ENCODE data around the gene PKDREJ.

The PKDREJ gene

GRCh38 chr22:46251816-46252380, 11.2 kb downstream of the PKDREJ start:
- no peak overlapping the region for H3K9ac ChIP-seq (ENCODE audit: low read length)
- over 99% methylated on average over 6 of the region's 9 CpGs for WGBS
- H3K4me3 ChIP-seq (ENCODE audit: insufficient read depth in 1 of 2, low read depth in 1 of 2, low read length in 2 of 2), result peak overlapping the region in 1 of 2 experiments; percentile 94
- H3K18ac ChIP-seq (ENCODE audit: low read depth in 1 of 2, low read length in 2 of 2), result no peak overlapping the region
- H2BK15ac ChIP-seq (ENCODE audit: low read depth, poor library complexity, severe bottlenecking), result no peak overlapping the region
- no peak for DNase-seq
- H3K14ac ChIP-seq (ENCODE audit: low read length in 2 of 2), result no peak overlapping the region
- no peak overlapping the region for H2BK120ac ChIP-seq (ENCODE audit: low read depth, low read length)
- H2AFZ ChIP-seq (ENCODE audit: low read depth, low read length), result no peak overlapping the region
- no peak overlapping the region for H3K23ac ChIP-seq (ENCODE audit: low read length in 2 of 2)
- no peak overlapping the region for H2BK12ac ChIP-seq (ENCODE audit: low read length in 2 of 2)
- H4K8ac ChIP-seq (ENCODE audit: low read length), result no peak overlapping the region
- H4K91ac ChIP-seq (ENCODE audit: low read length), result no peak overlapping the region
- H3K36me3 ChIP-seq (ENCODE audit: control insufficient read depth in 1 of 2, insufficient read depth in 2 of 2, low read depth in 1 of 2, low read length in 2 of 2), result peaks cover 1 to 11% of the 10 kb centered on the region in 2 experiments
- H3K27me3 ChIP-seq (ENCODE audit: control insufficient read depth in 1 of 2, insufficient read depth in 1 of 2, low read length in 2 of 2), result no peaks in the 10 kb centered on the region
- H2BK5ac ChIP-seq (ENCODE audit: low read depth, low read length, poor library complexity, severe bottlenecking), result no peak overlapping the region
- no peak overlapping the region for H3K4ac ChIP-seq (ENCODE audit: low read depth in 1 of 2, low read length in 2 of 2)
- H3K4me2 ChIP-seq (ENCODE audit: low read length, poor library complexity, severe bottlenecking), result no peak overlapping the region
- H3K79me1 ChIP-seq (replicated peaks; ENCODE audit: low read length, poor library complexity, severe bottlenecking), result peaks cover 31% of the 10 kb centered on the region
- H3K9me3 ChIP-seq (ENCODE audit: control insufficient read depth, low read length), result no peaks in the 10 kb centered on the region
- H3K27ac ChIP-seq (ENCODE audit: low read length, poor library complexity, severe bottlenecking), result no peak overlapping the region
- H3K4me1 ChIP-seq (ENCODE audit: control insufficient read depth, insufficient read depth, low read depth, low read length), result peaks cover 20% of the 10 kb centered on the region
- H2AK5ac ChIP-seq (ENCODE audit: low read length, severe bottlenecking), result no peak overlapping the region

DNA sequence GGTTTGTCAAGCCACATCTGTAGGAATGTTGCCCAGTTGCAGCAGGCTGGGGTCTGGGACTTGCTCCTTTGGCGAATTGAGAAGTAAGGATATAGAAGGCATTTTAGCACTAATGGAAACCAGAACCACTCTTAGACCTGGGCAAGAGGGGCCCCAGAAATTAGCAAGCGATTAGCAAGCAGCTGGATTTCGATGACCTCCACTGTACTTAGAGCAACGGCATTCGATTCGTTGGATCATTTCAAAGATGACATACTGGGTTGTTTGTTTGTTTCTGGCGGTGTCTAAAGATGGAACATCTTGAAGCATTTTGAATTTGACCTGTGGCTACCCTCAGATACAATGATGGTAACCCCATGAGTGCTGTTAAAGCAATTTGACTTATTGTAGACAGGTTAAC, 11.9 kb downstream of the PKDREJ start:
- H3K9ac ChIP-seq (ENCODE audit: low read length), result peak overlapping the region; percentile 91
- no peaks in the 10 kb centered on the region for H3K27me3 ChIP-seq (ENCODE audit: control insufficient read depth in 1 of 2, insufficient read depth in 1 of 2, low read length in 2 of 2)
- peaks cover 8 to 17% of the 10 kb centered on the region in 2 experiments for H3K36me3 ChIP-seq (ENCODE audit: control insufficient read depth in 1 of 2, insufficient read depth in 2 of 2, low read depth in 1 of 2, low read length in 2 of 2)
- peak overlapping the region; percentile 4 for H3K4me2 ChIP-seq (ENCODE audit: low read length, poor library complexity, severe bottlenecking)
- no peak overlapping the region for H2BK5ac ChIP-seq (ENCODE audit: low read depth, low read length, poor library complexity, severe bottlenecking)
- H3K18ac ChIP-seq (ENCODE audit: low read depth in 1 of 2, low read length in 2 of 2), result peak overlapping the region in 1 of 2 experiments; percentile 42
- H3K4ac ChIP-seq (ENCODE audit: low read depth in 1 of 2, low read length in 2 of 2), result peak overlapping the region in 1 of 2 experiments; percentile 94
- no peak overlapping the region for H4K8ac ChIP-seq (ENCODE audit: low read length)
- 95% methylated on average over 7 of the region's 7 CpGs for WGBS
- no peak overlapping the region for H2BK12ac ChIP-seq (ENCODE audit: low read length in 2 of 2)
- H3K79me1 ChIP-seq (replicated peaks; ENCODE audit: low read length, poor library complexity, severe bottlenecking), result peaks cover 37% of the 10 kb centered on the region
- no peak for DNase-seq
- no peak overlapping the region for H2AK5ac ChIP-seq (ENCODE audit: low read length, severe bottlenecking)
- H3K14ac ChIP-seq (ENCODE audit: low read length in 2 of 2), result no peak overlapping the region
- no peak overlapping the region for H2BK120ac ChIP-seq (ENCODE audit: low read depth, low read length)
- peak overlapping the region in 1 of 2 experiments; percentile 37 for H3K23ac ChIP-seq (ENCODE audit: low read length in 2 of 2)
- no peaks in the 10 kb centered on the region for H3K9me3 ChIP-seq (ENCODE audit: control insufficient read depth, low read length)
- H2BK15ac ChIP-seq (ENCODE audit: low read depth, poor library complexity, severe bottlenecking), result no peak overlapping the region
- H3K27ac ChIP-seq (ENCODE audit: low read length, poor library complexity, severe bottlenecking), result no peak overlapping the region
- H4K91ac ChIP-seq (ENCODE audit: low read length), result no peak overlapping the region
- H2AFZ ChIP-seq (ENCODE audit: low read depth, low read length), result no peak overlapping the region
- H3K4me3 ChIP-seq (ENCODE audit: insufficient read depth in 1 of 2, low read depth in 1 of 2, low read length in 2 of 2), result peak overlapping the region; percentile 88 to 94
- peaks cover 20% of the 10 kb centered on the region for H3K4me1 ChIP-seq (ENCODE audit: control insufficient read depth, insufficient read depth, low read depth, low read length)

GRCh38 chr22:46250783-46251125, 12.4 kb downstream of the PKDREJ start:
- Histone ChIP-seq H3K79me1 (replicated peaks; ENCODE audit: low read length, poor library complexity, severe bottlenecking) (peaks cover 41% of the 10 kb centered on the region), H3K9ac (ENCODE audit: low read length) (peak overlapping the region; percentile 91), H3K23ac (ENCODE audit: low read length in 2 of 2) (no peak overlapping the region), H2BK5ac (ENCODE audit: low read depth, low read length, poor library complexity, severe bottlenecking) (no peak overlapping the region), H3K4ac (ENCODE audit: low read depth in 1 of 2, low read length in 2 of 2) (peak overlapping the region; percentile 84 to 94), H3K27ac (ENCODE audit: low read length, poor library complexity, severe bottlenecking) (no peak overlapping the region), H3K9me3 (ENCODE audit: control insufficient read depth, low read length) (no peaks in the 10 kb centered on the region), H3K18ac (ENCODE audit: low read depth in 1 of 2, low read length in 2 of 2) (peak overlapping the region; percentile 93 to 99), H3K14ac (ENCODE audit: low read length in 2 of 2) (peak overlapping the region in 1 of 2 experiments; percentile 96), H3K27me3 (ENCODE audit: control insufficient read depth in 1 of 2, insufficient read depth in 1 of 2, low read length in 2 of 2) (no peaks in the 10 kb centered on the region), H2AFZ (ENCODE audit: low read depth, low read length) (peak overlapping the region; percentile 93), H4K91ac (ENCODE audit: low read length) (peak overlapping the region; percentile 82), H3K4me3 (ENCODE audit: insufficient read depth in 1 of 2, low read depth in 1 of 2, low read length in 2 of 2) (peak overlapping the region; percentile 88 to 94), H3K4me1 (ENCODE audit: control insufficient read depth, insufficient read depth, low read depth, low read length) (peaks cover 20% of the 10 kb centered on the region), H2BK15ac (ENCODE audit: low read depth, poor library complexity, severe bottlenecking) (no peak overlapping the region), H3K36me3 (ENCODE audit: control insufficient read depth in 1 of 2, insufficient read depth in 2 of 2, low read depth in 1 of 2, low read length in 2 of 2) (peaks cover 10 to 20% of the 10 kb centered on the region in 2 experiments), H2BK12ac (ENCODE audit: low read length in 2 of 2) (no peak overlapping the region), H4K8ac (ENCODE audit: low read length) (peak overlapping the region; percentile 96), H2BK120ac (ENCODE audit: low read depth, low read length) (no peak overlapping the region), H3K4me2 (ENCODE audit: low read length, poor library complexity, severe bottlenecking) (peak overlapping the region; percentile 97), H2AK5ac (ENCODE audit: low read length, severe bottlenecking) (no peak overlapping the region)
- 39% methylated on average over 25 of the region's 25 CpGs for WGBS
- no peak for DNase-seq

DNA sequence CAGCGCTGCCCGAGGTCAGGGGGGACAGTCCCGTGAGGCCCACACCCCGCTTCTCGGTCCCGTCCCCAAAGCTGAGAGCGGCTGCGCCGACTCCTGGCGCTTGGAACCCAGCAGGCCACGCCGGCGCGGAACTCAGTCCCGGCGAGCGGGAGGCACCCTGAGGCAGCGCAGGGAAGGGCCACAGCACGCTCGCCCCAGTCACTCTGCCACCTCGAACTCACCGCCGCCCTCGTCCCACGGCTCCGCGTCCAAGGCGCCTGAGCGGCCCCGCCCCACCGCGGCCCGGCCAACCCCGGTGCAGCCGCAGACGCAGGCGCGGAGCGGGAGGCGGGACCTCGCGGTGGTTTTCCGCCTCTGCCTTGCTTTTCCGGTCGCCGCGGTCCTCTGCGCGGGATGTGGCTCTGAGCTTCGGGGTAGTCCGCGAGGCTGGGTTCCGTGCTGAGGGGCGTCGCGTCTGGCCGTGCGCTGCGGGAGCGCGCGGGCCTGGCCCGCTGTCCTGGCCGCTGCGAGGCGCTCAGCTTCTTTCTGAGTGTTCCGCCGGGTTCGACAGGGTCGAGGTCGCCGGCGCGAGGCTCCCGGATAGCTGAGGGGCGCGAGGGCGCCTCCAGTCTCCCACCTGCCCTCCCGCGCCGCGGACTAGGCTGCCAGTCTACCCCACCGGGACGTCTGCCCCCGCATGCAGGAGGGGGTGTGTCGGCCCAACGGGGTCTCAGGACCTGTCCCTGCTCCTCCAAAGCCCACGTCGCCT, 12.9 kb downstream of the PKDREJ start, which contains the start of gene CDPF1:
Gene CDPF1, minus strand, starts transcription at position 259 of the 748 bp plus-strand sequence. CDS start 2,009 bp downstream, outside the sequence.
- peak within 1 kb of the TSS; percentile 7 to 91 for H3K23ac ChIP-seq (ENCODE audit: low read length in 2 of 2)
- peak within 1 kb of the TSS; percentile 99 for H2AFZ ChIP-seq (ENCODE audit: low read depth, low read length)
- peak within 1 kb of the TSS; percentile 90 for H4K91ac ChIP-seq (ENCODE audit: low read length)
- no peaks in the 10 kb centered on the region for H3K9me3 ChIP-seq (ENCODE audit: control insufficient read depth, low read length)
- H3K14ac ChIP-seq (ENCODE audit: low read length in 2 of 2), result peak within 1 kb of the TSS in 1 of 2 experiments; percentile 99
- H2BK5ac ChIP-seq (ENCODE audit: low read depth, low read length, poor library complexity, severe bottlenecking), result peak within 1 kb of the TSS; percentile 83
- peak within 1 kb of the TSS; percentile 91 for H3K9ac ChIP-seq (ENCODE audit: low read length)
- peak within 1 kb of the TSS; percentile 88 to 94 for H3K4me3 ChIP-seq (ENCODE audit: insufficient read depth in 1 of 2, low read depth in 1 of 2, low read length in 2 of 2)
- H3K4me2 ChIP-seq (ENCODE audit: low read length, poor library complexity, severe bottlenecking), result peak within 1 kb of the TSS; percentile 97
- peaks cover 43% of the 10 kb centered on the region for H3K79me1 ChIP-seq (replicated peaks; ENCODE audit: low read length, poor library complexity, severe bottlenecking)
- peak within 1 kb of the TSS; percentile 84 to 99 for H3K4ac ChIP-seq (ENCODE audit: low read depth in 1 of 2, low read length in 2 of 2)
- 2% methylated on average over 74 of the region's 89 CpGs for WGBS
- no peak within 1 kb of the TSS for H2BK12ac ChIP-seq (ENCODE audit: low read length in 2 of 2)
- H3K4me1 ChIP-seq (ENCODE audit: control insufficient read depth, insufficient read depth, low read depth, low read length), result peaks cover 20% of the 10 kb centered on the region
- peak within 1 kb of the TSS; percentile 90 for H2BK15ac ChIP-seq (ENCODE audit: low read depth, poor library complexity, severe bottlenecking)
- peak within 1 kb of the TSS; percentile 96 for H4K8ac ChIP-seq (ENCODE audit: low read length)
- H3K27ac ChIP-seq (ENCODE audit: low read length, poor library complexity, severe bottlenecking), result peak within 1 kb of the TSS; percentile 30
- no peaks in the 10 kb centered on the region for H3K27me3 ChIP-seq (ENCODE audit: control insufficient read depth in 1 of 2, insufficient read depth in 1 of 2, low read length in 2 of 2)
- H3K36me3 ChIP-seq (ENCODE audit: control insufficient read depth in 1 of 2, insufficient read depth in 2 of 2, low read depth in 1 of 2, low read length in 2 of 2), result peaks cover 10 to 26% of the 10 kb centered on the region in 2 experiments
- peak within 1 kb of the TSS; percentile 55 for H2AK5ac ChIP-seq (ENCODE audit: low read length, severe bottlenecking)
- H3K18ac ChIP-seq (ENCODE audit: low read depth in 1 of 2, low read length in 2 of 2), result peak within 1 kb of the TSS; percentile 93 to 99
- peak; percentile 85 for DNase-seq
- H2BK120ac ChIP-seq (ENCODE audit: low read depth, low read length), result peak within 1 kb of the TSS; percentile 85

Measured in mesenchymal stem cell (in vitro differentiated cells and primary cell).